Vagina (tissue), 2 donors: ENCODE data around the gene CSF3R.

ENCODE experiments used
- POLR2A ChIP-seq, 2 donors: fragments of 450-650 bp; IDR thresholded peaks; one replicate each; pipeline ENCODE4 v1.6.1; 2017; ENCODE audit warnings: antibody characterized with exemption in 2 of 2, mild to moderate bottlenecking in 2 of 2, moderate library complexity in 2 of 2
- POLR2AphosphoS5 ChIP-seq, 2 donors: sonication (generic); formaldehyde crosslinking; IDR thresholded peaks; one replicate each; pipeline ENCODE4 v1.9.0; 2017; ENCODE audit warnings: antibody characterized with exemption in 2 of 2, mild to moderate bottlenecking in 2 of 2, low read depth in 1 of 2; ENCODE audit not compliant: insufficient read depth in 1 of 2
- TF ChIP-seq, protein P1 (sequence below), 3 experiments: fragments of 450-650 bp in 2 of 3; fragments of 200-600 bp in 1 of 3; sonication (generic) in 1 of 3; IDR thresholded peaks; one replicate each; pipeline ENCODE4 v1.5.1; 2017 to 2019; ENCODE audit warnings: antibody characterized with exemption in 3 of 3, mild to moderate bottlenecking in 2 of 3, moderate library complexity in 2 of 3

DNA sequence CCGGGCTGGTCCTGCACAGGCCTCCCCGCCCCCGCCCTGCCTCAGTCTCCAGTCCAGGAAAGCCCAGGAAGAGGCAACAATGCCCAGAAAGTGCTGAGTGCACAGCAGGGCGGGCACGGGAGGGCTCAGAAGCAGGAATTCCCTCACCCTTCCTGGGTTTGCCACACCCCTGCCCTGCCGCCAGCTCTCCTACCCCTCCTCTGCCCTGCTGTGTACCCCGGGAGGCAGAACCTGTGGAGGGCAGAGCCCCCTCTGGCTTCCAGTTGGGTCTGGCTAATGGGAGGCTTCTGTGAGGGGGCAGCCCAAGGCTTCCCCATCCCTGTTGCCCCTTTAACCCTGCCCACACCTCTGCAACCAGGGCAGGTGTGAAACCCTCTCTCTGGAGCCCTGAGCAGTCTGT, 47.5 kb upstream of the CSF3R start:
- TF ChIP-seq, protein P1, sequence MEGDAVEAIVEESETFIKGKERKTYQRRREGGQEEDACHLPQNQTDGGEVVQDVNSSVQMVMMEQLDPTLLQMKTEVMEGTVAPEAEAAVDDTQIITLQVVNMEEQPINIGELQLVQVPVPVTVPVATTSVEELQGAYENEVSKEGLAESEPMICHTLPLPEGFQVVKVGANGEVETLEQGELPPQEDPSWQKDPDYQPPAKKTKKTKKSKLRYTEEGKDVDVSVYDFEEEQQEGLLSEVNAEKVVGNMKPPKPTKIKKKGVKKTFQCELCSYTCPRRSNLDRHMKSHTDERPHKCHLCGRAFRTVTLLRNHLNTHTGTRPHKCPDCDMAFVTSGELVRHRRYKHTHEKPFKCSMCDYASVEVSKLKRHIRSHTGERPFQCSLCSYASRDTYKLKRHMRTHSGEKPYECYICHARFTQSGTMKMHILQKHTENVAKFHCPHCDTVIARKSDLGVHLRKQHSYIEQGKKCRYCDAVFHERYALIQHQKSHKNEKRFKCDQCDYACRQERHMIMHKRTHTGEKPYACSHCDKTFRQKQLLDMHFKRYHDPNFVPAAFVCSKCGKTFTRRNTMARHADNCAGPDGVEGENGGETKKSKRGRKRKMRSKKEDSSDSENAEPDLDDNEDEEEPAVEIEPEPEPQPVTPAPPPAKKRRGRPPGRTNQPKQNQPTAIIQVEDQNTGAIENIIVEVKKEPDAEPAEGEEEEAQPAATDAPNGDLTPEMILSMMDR (IDR thresholded peaks at IDR 0.05), result no peak
- no peak for TF ChIP-seq POLR2A (IDR thresholded peaks at IDR 0.05)
- TF ChIP-seq POLR2AphosphoS5 (IDR thresholded peaks at IDR 0.05; ENCODE audit: insufficient read depth in 1 of 2, low read depth in 1 of 2), result no peak
